GM18873 (cell line): ENCODE measurements around the gene SSUH2.
A peak's percentile ranks its signal among the peaks of the same experiment; 100 is the strongest.
"Not testable (repeated sequence)": the region's sequence is repeated elsewhere in the genome, so short reads cannot be mapped to it uniquely, and the experiment has no call there.

Source experiments
- ATAC-seq: cut with Tn5 transposase; IDR thresholded peaks from one replicate; pipeline ENCODE4 v1.9.1; 2021; ENCODE audit warnings: mild to moderate bottlenecking, moderate library complexity, moderate number of reproducible peaks; ENCODE audit not compliant: unreplicated experiment, low FRiP score

Gene SSUH2

GRCh38 chr3:8660175-8661118 lies 15.8 kb upstream of the SSUH2 start:
- no peak for ATAC-seq

GRCh38 chr3:8659242-8659641 lies 14.6 kb upstream of the SSUH2 start:
- ATAC-seq, result no peak

GRCh38 chr3:8658306-8659212 lies 14.0 kb upstream of the SSUH2 start:
- peak; percentile 82 for ATAC-seq

- peak; percentile 35 for ATAC-seq
Measured at GRCh38 chr3:8657804-8658305, 13.3 kb upstream of the SSUH2 start.

GRCh38 chr3:8656240-8656639 lies 11.6 kb upstream of the SSUH2 start:
- ATAC-seq, result no peak

- ATAC-seq, result no peak
Measured at GRCh38 chr3:8655387-8655835, 10.8 kb upstream of the SSUH2 start.

GRCh38 chr3:8654572-8655329 lies 10.2 kb upstream of the SSUH2 start:
- not testable (repeated sequence) for ATAC-seq

- no peak for ATAC-seq
Measured at GRCh38 chr3:8653800-8654408, 9.3 kb upstream of the SSUH2 start.

GRCh38 chr3:8652324-8652987 lies 7.9 kb upstream of the SSUH2 start:
- ATAC-seq, result no peak

- ATAC-seq, result no peak
Measured at GRCh38 chr3:8651418-8652323, 7.1 kb upstream of the SSUH2 start.

- ATAC-seq, result no peak
Measured at GRCh38 chr3:8650583-8651416, 6.2 kb upstream of the SSUH2 start.

GRCh38 chr3:8649757-8650156 lies 5.2 kb upstream of the SSUH2 start:
- no peak for ATAC-seq

- ATAC-seq, result no peak
Measured at GRCh38 chr3:8648909-8649741, 4.5 kb upstream of the SSUH2 start.

GRCh38 chr3:8647137-8647985 lies 2.8 kb upstream of the SSUH2 start:
- no peak for ATAC-seq

GRCh38 chr3:8646313-8646938 lies 1.8 kb upstream of the SSUH2 start:
- ATAC-seq, result no peak
